ENCODE data around the gene HSD17B3. TPM values are rescaled to one million over a fixed set of nuclear protein-coding genes. Genes with fewer than 3 reads are reported as not detected.

HSD17B3 gene
- total and polyA plus RNA-seq, 2 of the 13 experiments (the other 11 are each of a cell fraction or from before 2014, with no cell fraction given) = 0.12 TPM; not detected in 1

DNA sequence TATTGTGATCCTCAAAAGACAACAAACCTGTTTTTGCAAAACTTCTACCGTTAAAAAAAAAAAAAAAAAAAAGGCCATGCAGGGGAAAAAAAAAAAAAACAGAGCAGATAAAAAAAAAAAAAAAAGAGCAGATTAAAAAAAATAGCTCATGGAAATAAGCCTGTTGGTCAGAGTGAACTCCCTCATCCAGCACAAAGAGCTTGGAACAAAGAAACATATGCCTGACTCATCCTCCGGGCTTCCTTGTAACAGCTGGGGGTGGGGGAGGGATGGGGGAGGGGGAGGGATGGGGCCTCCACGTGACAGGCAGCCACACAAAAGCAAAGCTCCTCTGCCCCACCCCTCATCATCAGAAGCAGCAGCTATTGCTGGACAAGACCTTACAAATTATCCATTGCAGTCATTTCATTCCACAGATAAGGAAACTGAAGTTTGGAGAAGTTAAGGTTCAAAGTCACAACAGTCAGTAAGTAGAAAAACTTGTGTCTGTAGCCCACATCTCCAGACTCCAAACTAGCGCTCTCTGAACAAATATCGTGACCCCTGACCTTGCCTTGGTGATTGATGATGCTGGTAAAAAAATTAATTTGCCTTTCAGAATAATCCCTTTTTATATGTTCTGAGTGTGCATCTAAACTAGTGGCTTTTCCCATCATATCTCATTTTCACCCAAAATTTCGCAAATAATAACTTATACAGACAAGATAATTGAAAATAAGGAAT is 42.6 kb upstream of the HSD17B3 start:
- Histone ChIP-seq H3K9ac (ENCODE audit: insufficient read depth, low read depth, low read length) (no peak overlapping the region), H3K4me3 (replicated peaks in 1 of 3; ENCODE audit: insufficient read depth in 1 of 3, low read depth in 2 of 3, low read length in 3 of 3) (no peak overlapping the region), H3K4me1 (ENCODE audit: insufficient read depth, low read length) (peaks cover 63% of the 10 kb centered on the region), H3K79me2 (ENCODE audit: insufficient read depth, low read length) (no peaks in the 10 kb centered on the region), H3K4me2 (ENCODE audit: low read depth, low read length) (no peak overlapping the region), H3K9me3 (ENCODE audit: low read length) (no peaks in the 10 kb centered on the region), H3K27ac (ENCODE audit: extremely low read length, insufficient read depth, low read length) (peak overlapping the region; percentile 54), H3K36me3 (replicated peaks in 1 of 2; ENCODE audit: control insufficient read depth in 1 of 2, insufficient read depth in 2 of 2, low read length in 2 of 2) (peaks cover 13 to 35% of the 10 kb centered on the region in 2 experiments), H4K20me1 (ENCODE audit: insufficient read depth, low read length) (no peaks in the 10 kb centered on the region), H2AFZ (ENCODE audit: low read length) (no peak overlapping the region), H3K27me3 (ENCODE audit: control insufficient read depth in 1 of 2, insufficient read depth in 2 of 2, low read length in 2 of 2) (no peaks in the 10 kb centered on the region)
- BruUV-seq (replicated peaks) = no TSS peak
- CTCF ChIA-PET (ENCODE audit: low intra/inter-chr PET ratio, low total read pairs) = no interaction called here
- POLR2A ChIA-PET = interaction anchor here (0.6 to 1.4 kb wide), 14 partner anchors 9 to 311 kb away, joined by 3 to 14 read pairs (median 4); partner anchors contain the start of genes HABP4 and SLC35D2
- intact Hi-C loops (cut with micrococcal nuclease; ENCODE audit: unreplicated experiment) = loop anchor here (2.0 to 5.0 kb wide), 2 partner anchors 40 to 73 kb away; partner anchors contain the start of gene ZNF367
- DNase-seq (ENCODE audit: low spot score) (peak; percentile 84), FAIRE-seq (no peak), ATAC-seq (no peak; the same call in 1 of the 3 replicates)
- 48% methylated on average over 6 of the region's 6 CpGs for WGBS (ENCODE audit: low lambda C conversion rate)
- in situ Hi-C loops (cut with HindIII; ENCODE audit: extremely low pct_ligation_motif_present, low pct_unique_long_range_greater_than_20kb) = loop anchor here (5.0 to 25.0 kb wide), 2 partner anchors 73 to 318 kb away; partner anchors contain the start of genes PRXL2C and ZNF367
- TF ChIP-seq, protein P1, sequence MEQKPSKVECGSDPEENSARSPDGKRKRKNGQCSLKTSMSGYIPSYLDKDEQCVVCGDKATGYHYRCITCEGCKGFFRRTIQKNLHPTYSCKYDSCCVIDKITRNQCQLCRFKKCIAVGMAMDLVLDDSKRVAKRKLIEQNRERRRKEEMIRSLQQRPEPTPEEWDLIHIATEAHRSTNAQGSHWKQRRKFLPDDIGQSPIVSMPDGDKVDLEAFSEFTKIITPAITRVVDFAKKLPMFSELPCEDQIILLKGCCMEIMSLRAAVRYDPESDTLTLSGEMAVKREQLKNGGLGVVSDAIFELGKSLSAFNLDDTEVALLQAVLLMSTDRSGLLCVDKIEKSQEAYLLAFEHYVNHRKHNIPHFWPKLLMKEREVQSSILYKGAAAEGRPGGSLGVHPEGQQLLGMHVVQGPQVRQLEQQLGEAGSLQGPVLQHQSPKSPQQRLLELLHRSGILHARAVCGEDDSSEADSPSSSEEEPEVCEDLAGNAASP (CRISPR knock-in tag; IDR thresholded peaks at IDR 0.05; ENCODE audit: borderline replicate concordance) = no peak
- peak; percentile 76; the same call in 1 of the 2 replicates for TF ChIP-seq ZNF281 (CRISPR knock-in tag; IDR thresholded peaks at IDR 0.05; ENCODE audit: borderline replicate concordance)
- peak; percentile 53; the same call in 1 of the 2 replicates for TF ChIP-seq SOX5 (CRISPR knock-in tag; IDR thresholded peaks at IDR 0.05; ENCODE audit: borderline replicate concordance)
- no peak for TF ChIP-seq CBX2 (IDR thresholded peaks at IDR 0.05; ENCODE audit: low read depth, low read length)
- no peak for TF ChIP-seq CBX2 (CRISPR knock-in tag; IDR thresholded peaks at IDR 0.05; ENCODE audit: low read depth)
- TF ChIP-seq LBX2 (CRISPR knock-in tag; IDR thresholded peaks at IDR 0.05; ENCODE audit: borderline replicate concordance) = no peak
- TF ChIP-seq ZNF724P (CRISPR knock-in tag; IDR thresholded peaks at IDR 0.05; ENCODE audit: borderline replicate concordance) = no peak
- TF ChIP-seq MED1 (CRISPR knock-in tag; IDR thresholded peaks at IDR 0.05) = 0 out of 2 replicates have a peak, but pooled peaks have one; percentile 27
- TF ChIP-seq POGZ (CRISPR knock-in tag; IDR thresholded peaks at IDR 0.05) = no peak
- no peak for TF ChIP-seq ZSCAN31 (CRISPR knock-in tag; IDR thresholded peaks at IDR 0.05; ENCODE audit: low read depth)
- TF ChIP-seq, protein P2, sequence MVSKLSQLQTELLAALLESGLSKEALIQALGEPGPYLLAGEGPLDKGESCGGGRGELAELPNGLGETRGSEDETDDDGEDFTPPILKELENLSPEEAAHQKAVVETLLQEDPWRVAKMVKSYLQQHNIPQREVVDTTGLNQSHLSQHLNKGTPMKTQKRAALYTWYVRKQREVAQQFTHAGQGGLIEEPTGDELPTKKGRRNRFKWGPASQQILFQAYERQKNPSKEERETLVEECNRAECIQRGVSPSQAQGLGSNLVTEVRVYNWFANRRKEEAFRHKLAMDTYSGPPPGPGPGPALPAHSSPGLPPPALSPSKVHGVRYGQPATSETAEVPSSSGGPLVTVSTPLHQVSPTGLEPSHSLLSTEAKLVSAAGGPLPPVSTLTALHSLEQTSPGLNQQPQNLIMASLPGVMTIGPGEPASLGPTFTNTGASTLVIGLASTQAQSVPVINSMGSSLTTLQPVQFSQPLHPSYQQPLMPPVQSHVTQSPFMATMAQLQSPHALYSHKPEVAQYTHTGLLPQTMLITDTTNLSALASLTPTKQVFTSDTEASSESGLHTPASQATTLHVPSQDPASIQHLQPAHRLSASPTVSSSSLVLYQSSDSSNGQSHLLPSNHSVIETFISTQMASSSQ (IDR thresholded peaks at IDR 0.05; ENCODE audit: low read depth) = no peak
- TF ChIP-seq, protein P2 (CRISPR knock-in tag; IDR thresholded peaks at IDR 0.05; ENCODE audit: borderline replicate concordance) = no peak
- TF ChIP-seq EP300 (IDR thresholded peaks at IDR 0.05; ENCODE audit: low read depth in 2 of 2, low read length in 2 of 2) = peak in 1 of 2 experiments; percentile 16; a peak in 1 of 4 replicates
- TF ChIP-seq EP300 (CRISPR knock-in tag; IDR thresholded peaks at IDR 0.05; ENCODE audit: borderline replicate concordance) = no peak

All from HepG2 (cell line).